AG09309 (cell line): ENCODE results near the gene VAX1.
"Not testable (repeated sequence)": the region's sequence is repeated elsewhere in the genome, so short reads cannot be mapped to it uniquely, and the experiment has no call there.

Experiments used
- DNase-seq: peaks from one replicate; pipeline ENCODE4 v3.0.0-alpha.2; 2010; ENCODE audit warnings: low read depth
- H3K4me3 ChIP-seq: 2 replicates; pipeline ENCODE4 v1.5.1; 2011; ENCODE audit warnings: mild to moderate bottlenecking, low read depth, low read length, moderate library complexity; ENCODE audit not compliant: control insufficient read depth
- TF ChIP-seq, protein P1 (sequence below): IDR thresholded peaks from 2 replicates; pipeline ENCODE4 v1.5.1; 2011; ENCODE audit warnings: mild to moderate bottlenecking, low read depth, low read length, inconsistent platforms; ENCODE audit not compliant: insufficient read depth, control insufficient read depth; ENCODE audit errors: missing control alignments

The VAX1 gene

DNA sequence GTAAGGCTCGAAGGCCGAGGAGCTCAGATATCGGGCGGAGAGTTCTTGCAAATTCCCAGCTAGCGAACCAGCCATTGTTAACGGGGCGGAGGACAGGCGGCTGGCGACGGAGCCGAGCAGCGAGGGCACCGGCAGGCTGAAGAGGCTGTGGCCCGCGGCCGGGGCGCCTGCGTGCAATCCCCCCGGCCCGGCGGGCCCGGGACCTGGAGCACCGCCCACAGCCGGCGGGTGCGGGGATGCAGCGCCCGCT, 4.1 kb downstream of the VAX1 start:
- TF ChIP-seq, protein P1, sequence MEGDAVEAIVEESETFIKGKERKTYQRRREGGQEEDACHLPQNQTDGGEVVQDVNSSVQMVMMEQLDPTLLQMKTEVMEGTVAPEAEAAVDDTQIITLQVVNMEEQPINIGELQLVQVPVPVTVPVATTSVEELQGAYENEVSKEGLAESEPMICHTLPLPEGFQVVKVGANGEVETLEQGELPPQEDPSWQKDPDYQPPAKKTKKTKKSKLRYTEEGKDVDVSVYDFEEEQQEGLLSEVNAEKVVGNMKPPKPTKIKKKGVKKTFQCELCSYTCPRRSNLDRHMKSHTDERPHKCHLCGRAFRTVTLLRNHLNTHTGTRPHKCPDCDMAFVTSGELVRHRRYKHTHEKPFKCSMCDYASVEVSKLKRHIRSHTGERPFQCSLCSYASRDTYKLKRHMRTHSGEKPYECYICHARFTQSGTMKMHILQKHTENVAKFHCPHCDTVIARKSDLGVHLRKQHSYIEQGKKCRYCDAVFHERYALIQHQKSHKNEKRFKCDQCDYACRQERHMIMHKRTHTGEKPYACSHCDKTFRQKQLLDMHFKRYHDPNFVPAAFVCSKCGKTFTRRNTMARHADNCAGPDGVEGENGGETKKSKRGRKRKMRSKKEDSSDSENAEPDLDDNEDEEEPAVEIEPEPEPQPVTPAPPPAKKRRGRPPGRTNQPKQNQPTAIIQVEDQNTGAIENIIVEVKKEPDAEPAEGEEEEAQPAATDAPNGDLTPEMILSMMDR, result no peak
- DNase-seq, result no peak
- H3K4me3 ChIP-seq, result no peak overlapping the region

DNA sequence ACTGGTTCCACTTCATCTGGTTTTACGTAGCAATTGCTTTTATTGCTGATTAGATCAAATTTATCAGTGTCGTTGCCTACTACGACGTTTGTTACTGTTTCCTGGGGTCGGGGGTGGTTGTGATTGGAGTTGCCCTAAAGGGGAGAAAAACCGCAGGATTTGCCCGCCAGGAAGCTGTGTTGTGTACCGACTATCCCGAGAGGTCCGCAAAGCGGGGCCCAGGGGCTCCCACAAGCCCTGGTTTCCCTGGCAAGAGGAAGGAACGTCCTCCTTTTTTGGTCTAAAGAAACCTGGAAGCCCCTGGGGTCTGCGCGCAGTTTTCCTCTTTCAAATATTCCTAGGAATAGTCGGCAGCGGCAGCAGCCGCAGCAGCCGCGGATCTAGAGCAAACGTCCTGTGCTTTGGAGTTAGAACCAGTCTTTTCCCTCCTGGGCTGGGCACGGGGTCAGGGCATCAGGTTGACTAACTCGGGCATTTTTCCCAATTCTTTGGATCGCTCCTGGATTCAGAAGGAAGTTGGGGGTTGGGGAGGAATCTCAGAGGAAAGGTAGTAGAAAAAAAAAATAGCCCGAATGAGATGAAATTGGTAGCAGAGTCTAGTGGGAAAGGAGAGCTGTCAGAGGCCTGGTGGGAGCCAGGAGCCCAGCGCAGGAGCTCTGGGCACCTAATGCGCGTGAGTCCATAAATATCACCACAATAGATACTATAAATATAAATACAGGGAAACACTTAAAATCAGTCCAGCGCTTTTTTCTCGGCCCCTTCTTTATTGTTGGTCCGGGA, 4.6 kb downstream of the VAX1 start:
- no peak for DNase-seq
- TF ChIP-seq, protein P1, result no peak

DNA sequence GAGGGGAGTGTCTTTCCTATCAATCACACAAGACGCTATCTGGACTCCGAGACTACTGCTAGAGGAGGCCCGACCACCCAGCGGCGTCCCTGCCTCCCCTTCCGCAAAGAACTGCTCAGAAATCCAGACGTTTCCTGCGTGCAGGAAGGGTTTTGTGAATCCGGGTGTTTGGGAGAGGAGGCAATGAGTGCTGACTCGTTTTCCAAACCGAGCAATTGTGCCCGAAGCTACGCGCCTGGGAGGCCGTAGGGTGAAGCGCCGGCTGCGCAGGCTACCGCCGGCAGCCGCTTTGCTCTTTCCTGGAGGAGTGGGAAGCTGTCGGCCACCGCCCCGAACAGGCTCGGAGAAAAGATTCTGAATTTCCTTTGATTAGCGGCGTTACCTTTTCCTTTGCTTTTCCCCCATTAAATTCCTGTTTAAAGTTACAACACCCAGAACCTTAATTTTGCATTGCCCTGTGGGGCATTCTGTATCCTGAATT, 5.3 kb downstream of the VAX1 start:
- no peak overlapping the region for H3K4me3 ChIP-seq
- DNase-seq, result no peak
- TF ChIP-seq, protein P1, result no peak

More for the DNA sequence above, 4.6 kb downstream of the VAX1 start:
- no peak overlapping the region for H3K4me3 ChIP-seq

DNA sequence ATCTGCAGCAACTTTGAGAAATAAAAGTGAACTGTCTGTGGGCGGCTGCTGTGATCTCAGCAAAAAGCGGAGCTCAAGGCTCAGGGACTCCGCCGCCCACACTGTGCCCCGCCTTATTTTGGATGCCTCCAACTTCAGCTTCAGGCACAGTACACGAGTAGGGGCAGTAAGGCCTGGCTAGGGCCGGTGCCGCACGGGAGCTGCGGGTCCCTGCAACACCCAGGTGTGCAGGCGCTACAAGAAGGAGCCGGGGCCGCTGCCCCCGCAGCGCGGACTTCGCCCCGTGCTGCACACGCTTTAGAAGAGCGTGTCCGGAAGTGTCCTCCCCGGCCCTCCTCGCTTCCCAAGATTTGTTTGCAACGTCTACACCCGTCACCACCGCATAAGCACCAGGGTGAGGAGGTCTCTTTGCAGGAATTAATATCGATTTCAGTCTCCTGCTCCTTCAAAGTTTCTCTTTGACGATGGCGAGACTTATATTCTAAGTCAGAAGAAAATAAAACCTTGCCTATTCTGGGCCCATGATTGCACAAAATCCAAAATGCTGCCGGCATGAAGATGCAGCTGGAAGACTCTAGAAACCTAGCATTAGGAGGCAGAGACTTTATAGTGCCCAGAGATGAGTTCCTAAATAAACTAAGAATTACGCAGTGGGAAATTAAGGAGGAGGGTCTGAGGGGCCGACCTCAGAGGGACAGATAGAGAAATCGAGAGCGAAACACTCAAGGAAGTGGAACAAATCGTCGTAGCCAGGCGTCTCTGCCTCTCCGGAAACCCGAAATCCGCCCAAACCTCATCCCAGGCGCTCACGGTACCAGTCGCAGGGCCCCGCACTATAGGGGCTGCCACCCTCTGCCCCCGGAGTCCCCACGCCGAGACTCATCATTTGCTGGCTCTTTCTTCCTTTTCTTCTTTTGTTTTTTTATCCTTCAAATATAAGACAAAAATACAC, 6.4 kb downstream of the VAX1 start:
- TF ChIP-seq, protein P1, result no peak
- H3K4me3 ChIP-seq, result no peak overlapping the region
- DNase-seq, result no peak

DNA sequence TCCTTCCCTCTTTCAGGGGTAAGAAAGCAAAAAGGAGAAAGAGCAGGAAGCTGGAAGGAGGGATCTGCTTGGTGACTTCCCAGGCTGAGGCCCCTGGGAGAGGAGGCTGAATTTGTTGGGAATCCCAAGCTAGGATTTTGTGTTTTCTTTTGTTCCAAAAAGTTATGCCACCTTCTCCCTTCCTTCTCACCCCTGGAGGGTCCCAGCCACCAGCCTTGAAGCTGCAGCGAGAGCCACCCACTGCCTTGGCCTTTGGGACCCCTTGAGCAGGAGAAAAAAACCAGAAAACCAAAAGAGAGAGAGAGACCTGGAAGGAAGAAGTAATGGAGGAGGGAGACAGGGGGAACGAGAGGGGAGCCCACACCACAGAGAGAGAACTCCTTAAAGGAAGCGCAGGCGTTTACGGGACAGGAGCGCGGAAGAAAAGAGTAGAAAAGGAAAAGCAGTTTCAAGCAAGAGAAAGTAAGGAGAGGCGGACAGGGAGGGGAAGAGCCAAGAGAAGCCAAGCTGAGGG, 7.2 kb downstream of the VAX1 start:
- DNase-seq, result no peak
- TF ChIP-seq, protein P1, result no peak
- H3K4me3 ChIP-seq, result no peak overlapping the region

DNA sequence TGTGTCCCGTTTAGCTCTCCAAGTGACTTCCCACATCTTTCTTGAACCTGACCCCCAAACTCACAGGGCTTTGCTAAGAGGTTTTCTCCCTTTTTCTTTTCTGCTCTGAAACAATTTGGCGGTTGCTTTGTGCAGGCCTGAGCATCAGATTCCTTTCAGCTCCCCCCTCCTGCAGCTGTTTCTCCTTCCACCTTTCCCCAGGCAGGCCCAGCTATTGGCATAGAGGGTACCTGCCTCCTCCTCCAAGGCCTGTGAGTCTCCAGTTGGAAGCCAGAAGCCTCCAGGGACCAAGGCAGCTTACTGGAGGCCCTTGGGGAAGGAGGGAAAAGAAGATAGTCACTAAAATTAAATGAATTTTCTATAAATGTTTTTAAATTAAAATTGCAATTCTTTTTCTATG, 7.7 kb downstream of the VAX1 start:
- no peak overlapping the region for H3K4me3 ChIP-seq
- TF ChIP-seq, protein P1, result no peak
- no peak for DNase-seq

DNA sequence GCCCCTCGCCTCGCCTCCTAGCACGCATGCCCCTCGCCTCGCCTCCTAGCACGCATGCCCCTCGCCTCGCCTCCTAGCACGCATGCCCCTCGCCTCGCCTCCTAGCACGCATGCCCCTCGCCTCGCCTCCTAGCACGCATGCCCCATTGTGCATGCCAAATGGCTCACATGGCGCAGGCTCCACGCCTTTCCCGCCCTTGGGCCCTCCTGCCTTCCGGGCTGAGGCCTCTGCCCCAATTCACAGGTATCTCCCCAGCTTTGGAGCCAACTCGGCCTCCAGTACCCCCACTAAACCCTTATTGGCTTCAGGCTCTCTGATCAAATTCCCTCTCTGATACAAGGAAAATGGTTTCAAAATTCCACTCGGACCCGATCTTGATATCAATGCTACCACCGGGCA, 11.4 kb downstream of the VAX1 start:
- not testable (repeated sequence) for DNase-seq, H3K4me3 ChIP-seq
